Measurements from ENCODE around the gene ZFPM1. TPM values are rescaled to one million over a fixed set of nuclear protein-coding genes. Genes with fewer than 3 reads are reported as not detected.

Gene ZFPM1
- total RNA-seq, 2 donors from 2014 or later = 1.7 to 2.4 TPM

- DNase-seq (ENCODE audit: low spot score) = no peak
- peaks cover 0 to 11% of the 10 kb centered on the region in 2 donors for H3K4me1 ChIP-seq
- TF ChIP-seq, protein P1, sequence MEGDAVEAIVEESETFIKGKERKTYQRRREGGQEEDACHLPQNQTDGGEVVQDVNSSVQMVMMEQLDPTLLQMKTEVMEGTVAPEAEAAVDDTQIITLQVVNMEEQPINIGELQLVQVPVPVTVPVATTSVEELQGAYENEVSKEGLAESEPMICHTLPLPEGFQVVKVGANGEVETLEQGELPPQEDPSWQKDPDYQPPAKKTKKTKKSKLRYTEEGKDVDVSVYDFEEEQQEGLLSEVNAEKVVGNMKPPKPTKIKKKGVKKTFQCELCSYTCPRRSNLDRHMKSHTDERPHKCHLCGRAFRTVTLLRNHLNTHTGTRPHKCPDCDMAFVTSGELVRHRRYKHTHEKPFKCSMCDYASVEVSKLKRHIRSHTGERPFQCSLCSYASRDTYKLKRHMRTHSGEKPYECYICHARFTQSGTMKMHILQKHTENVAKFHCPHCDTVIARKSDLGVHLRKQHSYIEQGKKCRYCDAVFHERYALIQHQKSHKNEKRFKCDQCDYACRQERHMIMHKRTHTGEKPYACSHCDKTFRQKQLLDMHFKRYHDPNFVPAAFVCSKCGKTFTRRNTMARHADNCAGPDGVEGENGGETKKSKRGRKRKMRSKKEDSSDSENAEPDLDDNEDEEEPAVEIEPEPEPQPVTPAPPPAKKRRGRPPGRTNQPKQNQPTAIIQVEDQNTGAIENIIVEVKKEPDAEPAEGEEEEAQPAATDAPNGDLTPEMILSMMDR (IDR thresholded peaks at IDR 0.05) = no peak
- no peak overlapping the region for H3K4me3 ChIP-seq
- no peaks in the 10 kb centered on the region for H3K36me3 ChIP-seq
- peaks cover 0 to 11% of the 10 kb centered on the region in 2 donors for H3K9me3 ChIP-seq
- peaks cover 0 to 8% of the 10 kb centered on the region in 2 donors for H3K27me3 ChIP-seq
- H3K27ac ChIP-seq = no peak overlapping the region
Measured at GRCh38 chr16:88538366-88539060, 85.4 kb downstream of the ZFPM1 start.

GRCh38 chr16:88539261-88539651 is 86.2 kb downstream of the ZFPM1 start:
- Histone ChIP-seq H3K4me1 (peaks cover 0 to 11% of the 10 kb centered on the region in 2 donors), H3K27me3 (peaks cover 0 to 8% of the 10 kb centered on the region in 2 donors), H3K27ac (no peak overlapping the region), H3K9me3 (peaks cover 0 to 18% of the 10 kb centered on the region in 2 donors), H3K36me3 (no peaks in the 10 kb centered on the region), H3K4me3 (no peak overlapping the region)
- no peak for DNase-seq (ENCODE audit: low spot score)
- TF ChIP-seq, protein P1 (IDR thresholded peaks at IDR 0.05) = no peak

- TF ChIP-seq, protein P1 (IDR thresholded peaks at IDR 0.05) = no peak
- Histone ChIP-seq H3K36me3 (no peaks in the 10 kb centered on the region), H3K4me3 (no peak overlapping the region), H3K4me1 (peaks cover 0 to 9% of the 10 kb centered on the region in 2 donors), H3K27ac (no peak overlapping the region), H3K9me3 (peaks cover 0 to 19% of the 10 kb centered on the region in 2 donors), H3K27me3 (peaks cover 0 to 8% of the 10 kb centered on the region in 2 donors)
- DNase-seq (ENCODE audit: low spot score) = no peak
Measured at GRCh38 chr16:88539652-88540345, 86.7 kb downstream of the ZFPM1 start.

- Histone ChIP-seq H3K4me1 (peaks cover 0 to 3% of the 10 kb centered on the region in 2 donors), H3K4me3 (no peak overlapping the region), H3K27me3 (peaks cover 0 to 8% of the 10 kb centered on the region in 2 donors), H3K27ac (no peak overlapping the region), H3K36me3 (no peaks in the 10 kb centered on the region), H3K9me3 (peaks cover 0 to 19% of the 10 kb centered on the region in 2 donors)
- no peak for DNase-seq (ENCODE audit: low spot score)
- TF ChIP-seq, protein P1 (IDR thresholded peaks at IDR 0.05) = no peak
Measured at GRCh38 chr16:88540346-88540977, 87.4 kb downstream of the ZFPM1 start.

GRCh38 chr16:88541831-88542616 is 88.9 kb downstream of the ZFPM1 start:
- TF ChIP-seq, protein P1 (IDR thresholded peaks at IDR 0.05) = no peak
- Histone ChIP-seq H3K9me3 (peaks cover 0 to 19% of the 10 kb centered on the region in 2 donors), H3K4me3 (no peak overlapping the region), H3K4me1 (no peaks in the 10 kb centered on the region), H3K27me3 (peaks cover 0 to 8% of the 10 kb centered on the region in 2 donors), H3K36me3 (no peaks in the 10 kb centered on the region), H3K27ac (no peak overlapping the region)
- DNase-seq (ENCODE audit: low spot score) = no peak
